Bronchial smooth muscle cell (primary cell): ENCODE data around the gene PANK1. TPM values are rescaled to one million over a fixed set of nuclear protein-coding genes. Genes with fewer than 3 reads are reported as not detected.

Experiments
- total RNA-seq: library from RNA; depleted of rRNA; stranded (reverse); fragments of >200 nt; gene quantifications from 2 replicates; pipeline ENCODE4 v1.2.1, GENCODE V29; 2014

Gene PANK1
- total RNA-seq = 3.1 and 5.2 TPM in 2 replicates

DNA sequence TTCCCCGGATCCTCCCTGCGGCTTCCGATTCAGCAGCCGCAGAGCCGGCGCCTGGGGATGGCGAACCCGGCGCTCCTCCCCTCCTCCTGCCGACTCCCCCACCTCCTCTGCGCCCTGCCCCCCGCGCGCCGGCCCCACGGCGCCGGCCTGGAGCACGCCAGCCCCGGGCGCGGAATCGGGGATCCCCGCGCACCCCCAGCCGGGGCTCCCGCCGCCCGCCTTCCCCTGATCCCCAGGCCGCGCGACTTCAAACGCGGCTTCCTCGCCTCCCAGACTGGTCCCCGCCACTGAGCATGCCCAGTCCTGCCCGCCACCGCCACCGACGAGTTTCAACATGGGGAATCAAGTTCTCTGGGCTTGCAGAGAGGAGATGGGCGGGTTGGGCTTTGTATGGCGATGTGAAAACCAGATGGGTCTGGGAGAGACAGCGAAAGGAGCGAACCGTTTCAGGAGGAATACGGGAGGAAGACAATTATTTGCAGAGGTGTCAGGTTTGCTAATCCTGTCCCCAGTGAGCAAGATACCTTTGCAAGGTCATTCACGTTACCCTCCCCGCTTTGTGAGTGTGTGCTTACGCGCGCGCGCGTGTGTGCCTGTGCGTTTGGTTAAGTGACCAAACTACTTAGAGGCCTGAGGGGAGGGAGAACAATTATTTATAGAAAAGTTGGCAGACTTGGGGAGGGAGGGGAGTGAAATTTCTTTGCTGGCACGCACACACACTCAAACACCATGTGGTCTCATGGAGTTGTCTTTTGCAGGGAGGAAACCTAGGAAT lies at the start of gene PANK1:
PANK1 (minus strand) TSS at position 276 of the 775 bp plus-strand sequence. CDS start 351 bp downstream, outside the sequence.

DNA sequence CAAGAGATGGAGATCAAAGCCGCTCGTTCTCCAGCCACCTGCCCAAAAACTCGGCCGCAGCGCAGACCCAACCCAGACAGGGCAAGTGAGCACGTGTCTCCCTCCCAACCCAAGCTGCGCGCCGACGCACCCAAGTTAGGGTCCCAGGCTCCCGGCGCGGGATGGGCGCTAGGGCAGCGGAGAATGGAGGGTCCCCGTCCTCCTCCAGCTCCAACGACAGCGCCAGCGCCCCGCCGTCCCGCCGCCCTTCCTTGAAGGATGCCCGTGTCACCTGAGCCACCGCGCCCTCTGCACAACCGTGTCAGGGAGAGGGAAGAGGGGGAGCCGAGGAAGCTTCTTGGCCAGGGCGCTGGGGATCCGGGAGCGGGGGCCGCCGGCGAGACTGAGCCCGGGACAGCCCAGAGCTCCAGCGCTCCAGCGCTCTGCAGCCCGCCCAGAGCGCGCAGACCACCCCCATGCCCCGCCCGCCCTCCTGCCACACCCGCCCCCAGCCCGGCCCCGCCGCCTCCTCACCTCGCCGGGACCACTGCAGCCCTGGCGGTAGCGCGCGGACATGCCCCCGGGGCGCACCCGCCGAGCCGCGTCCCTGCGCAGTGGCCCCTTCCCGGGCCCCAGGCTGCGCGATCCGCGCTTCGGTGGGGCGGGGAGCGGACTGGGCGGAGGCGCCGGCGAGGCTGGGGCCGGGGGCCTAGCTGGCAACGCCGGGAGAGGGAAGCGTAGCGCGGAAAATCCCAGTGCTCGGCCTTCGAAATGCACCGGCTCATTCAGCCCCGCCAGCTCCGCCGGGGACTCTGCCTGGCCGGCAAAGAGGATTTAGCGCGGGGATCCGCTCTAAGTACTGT lies 109.7 kb downstream of the PANK1 start, which contains the start of gene SLC16A12:
SLC16A12 (minus strand) TSS at position 424 of the 842 bp plus-strand sequence. CDS start 73,016 bp downstream, outside the sequence.

Other genes with a start within 250 kb of the PANK1 start
- 18.8 and 20.0 TPM in 2 replicates for gene IFIT5, start 230.7 kb downstream of the PANK1 start, total RNA-seq
- under 0.01 and 0.16 TPM in 2 replicates for gene SLC16A12, start 109.6 kb downstream of the PANK1 start, total RNA-seq
- gene KIF20B, start 56.3 kb upstream of the PANK1 start, total RNA-seq = 2.2 and 4.4 TPM in 2 replicates